ACC112 (cell line): Measurements from ENCODE around the gene MAN2B1.

Source experiments
- H2AFZ ChIP-seq: fragments of 200-600 bp; sonication (generic); one replicate; pipeline ENCODE4 v1.6.0; 2017; ENCODE audit warnings: antibody characterized with exemption, low read length; ENCODE audit not compliant: unreplicated experiment
- H3K27ac ChIP-seq: fragments of 200-600 bp; sonication (generic); 2 replicates; pipeline ENCODE4 v1.5.1; 2014; ENCODE audit warnings: low read depth, mild to moderate bottlenecking, antibody characterized with exemption, low read length, moderate library complexity
- H3K27me3 ChIP-seq: fragments of 200-600 bp; sonication (generic); 2 replicates; pipeline ENCODE4 v1.6.1; 2014; ENCODE audit warnings: mild to moderate bottlenecking, antibody characterized with exemption, low read length, moderate library complexity, mixed read lengths; ENCODE audit not compliant: insufficient read depth
- H3K36me3 ChIP-seq: fragments of 200-600 bp; sonication (generic); 2 replicates; pipeline ENCODE4 v1.6.1; 2016; ENCODE audit warnings: mild to moderate bottlenecking, antibody characterized with exemption, low read length, moderate library complexity, mixed read lengths; ENCODE audit not compliant: insufficient read depth
- H3K4me1 ChIP-seq: fragments of 200-600 bp; sonication (generic); one replicate; pipeline ENCODE4 v1.6.1; 2016; ENCODE audit warnings: low read length, mixed read lengths; ENCODE audit not compliant: insufficient read depth, unreplicated experiment, control insufficient read depth
- H3K4me3 ChIP-seq: fragments of 200-600 bp; sonication (generic); 2 replicates; pipeline ENCODE4 v1.5.1; 2014; ENCODE audit warnings: mild to moderate bottlenecking, low read depth, low read length
- H3K79me2 ChIP-seq: fragments of 200-600 bp; sonication (generic); one replicate; pipeline ENCODE4 v1.6.0; 2016; ENCODE audit warnings: low read length; ENCODE audit not compliant: control insufficient read depth, unreplicated experiment, insufficient read depth

Gene MAN2B1

DNA sequence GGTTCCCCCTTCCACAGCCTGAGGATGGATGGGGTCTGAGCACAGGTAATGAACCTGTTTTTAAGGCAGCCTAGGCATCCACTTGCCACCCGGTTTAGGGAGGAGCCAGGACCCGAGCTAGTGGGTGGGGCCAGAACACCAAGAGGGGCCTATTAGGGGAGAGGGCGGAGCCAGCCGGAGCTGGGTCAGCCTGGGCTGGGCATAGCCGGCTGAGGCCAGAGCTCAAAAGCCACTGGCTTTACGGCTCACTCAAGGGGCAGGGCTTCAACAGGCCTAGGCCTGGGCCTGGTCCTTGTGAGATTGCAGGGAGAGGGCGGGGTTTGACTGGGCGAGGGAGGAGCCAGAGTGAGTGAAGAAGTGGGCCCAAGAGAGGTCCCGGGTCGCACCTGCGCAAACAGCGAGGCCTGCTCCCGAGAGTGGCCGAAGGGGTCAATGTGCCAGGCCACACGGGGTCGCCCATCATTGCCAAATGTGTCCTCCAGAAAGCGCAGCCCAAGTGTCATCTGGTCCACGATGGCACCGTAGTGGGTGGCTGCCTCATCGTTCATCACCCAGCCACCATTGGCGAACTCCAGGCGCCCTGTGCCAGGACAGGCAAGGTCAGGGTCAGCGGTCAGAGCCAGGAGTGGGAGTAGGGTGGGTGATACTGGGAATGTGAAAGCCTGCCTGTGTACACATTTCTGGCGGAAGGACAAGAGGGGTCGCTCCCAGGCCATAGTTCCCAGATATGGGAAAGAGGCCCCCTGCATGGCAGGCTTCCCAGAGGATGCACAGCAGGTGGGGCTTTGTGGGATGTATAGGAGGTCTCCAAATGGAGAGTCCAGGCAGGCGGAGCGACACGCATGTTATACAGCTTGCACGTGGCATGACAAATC is 1.9 kb downstream of the MAN2B1 start:
- Histone ChIP-seq H3K4me1 (peaks cover 17% of the 10 kb centered on the region), H3K27ac (no peak overlapping the region), H2AFZ (no peak overlapping the region), H3K79me2 (peaks cover 14% of the 10 kb centered on the region), H3K36me3 (no peaks in the 10 kb centered on the region), H3K4me3 (no peak overlapping the region), H3K27me3 (no peaks in the 10 kb centered on the region)

DNA sequence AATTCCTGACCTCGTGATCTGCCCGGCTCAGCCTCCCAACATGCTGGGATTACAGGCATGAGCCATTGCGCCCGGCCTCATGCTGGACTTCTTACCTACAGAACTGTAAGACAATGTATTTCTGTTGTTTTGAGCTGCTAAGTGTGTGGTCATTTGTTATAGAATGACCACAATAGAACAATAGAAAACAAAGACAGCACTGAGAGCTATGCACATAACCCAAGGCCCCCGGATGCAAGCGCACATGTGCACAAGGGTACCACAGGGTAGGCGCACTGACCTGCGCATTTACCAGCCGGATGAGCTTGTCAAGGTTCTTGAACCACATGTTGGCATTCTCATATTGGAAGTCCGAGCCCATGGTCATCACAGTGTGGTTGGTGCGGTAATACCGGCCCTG is 5.6 kb downstream of the MAN2B1 start:
- no peak overlapping the region for H3K27ac ChIP-seq
- H3K4me1 ChIP-seq: peaks cover 4% of the 10 kb centered on the region
- H3K36me3 ChIP-seq: peaks cover 2% of the 10 kb centered on the region; the same call in 1 of the 2 replicates
- no peaks in the 10 kb centered on the region for H3K27me3 ChIP-seq
- H3K79me2 ChIP-seq: no peaks in the 10 kb centered on the region
- no peak overlapping the region for H3K4me3 ChIP-seq
- H2AFZ ChIP-seq: no peak overlapping the region

DNA sequence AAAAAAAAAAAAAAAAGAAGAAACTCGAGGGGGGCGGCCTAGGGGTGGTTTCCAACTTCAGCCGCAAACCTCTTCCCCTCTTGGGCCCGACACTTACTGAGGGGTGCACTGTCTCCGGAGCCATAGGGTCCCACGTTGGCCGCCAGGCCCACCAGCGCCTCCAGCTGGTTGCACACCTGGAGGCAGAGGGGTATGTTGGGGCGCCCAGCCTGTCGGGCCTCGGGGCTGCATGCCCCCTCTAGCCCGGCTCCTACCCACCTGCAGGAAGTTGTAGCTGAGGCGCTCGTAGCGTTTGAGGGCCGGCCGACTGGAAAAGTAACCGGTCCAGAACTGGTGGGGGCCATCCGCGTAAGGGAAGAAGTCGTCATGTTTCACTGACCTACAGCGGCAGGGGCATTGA is 8.6 kb downstream of the MAN2B1 start:
- Histone ChIP-seq H3K27ac (no peak overlapping the region), H3K36me3 (peaks cover 2% of the 10 kb centered on the region; the same call in 1 of the 2 replicates), H3K27me3 (no peaks in the 10 kb centered on the region), H3K4me1 (no peaks in the 10 kb centered on the region), H3K79me2 (no peaks in the 10 kb centered on the region), H3K4me3 (no peak overlapping the region), H2AFZ (no peak overlapping the region)

GRCh38 chr19:12656899-12657571 is 9.5 kb downstream of the MAN2B1 start:
- H3K27me3 ChIP-seq: no peaks in the 10 kb centered on the region
- H3K4me3 ChIP-seq: no peak overlapping the region
- no peak overlapping the region for H3K27ac ChIP-seq
- H2AFZ ChIP-seq: no peak overlapping the region
- H3K36me3 ChIP-seq: peaks cover 2% of the 10 kb centered on the region; the same call in 1 of the 2 replicates
- H3K4me1 ChIP-seq: no peaks in the 10 kb centered on the region
- H3K79me2 ChIP-seq: no peaks in the 10 kb centered on the region

GRCh38 chr19:12655546-12655945 is 11.0 kb downstream of the MAN2B1 start:
- H3K36me3 ChIP-seq: peaks cover 2% of the 10 kb centered on the region; the same call in 1 of the 2 replicates
- H2AFZ ChIP-seq: no peak overlapping the region
- no peak overlapping the region for H3K4me3 ChIP-seq
- no peaks in the 10 kb centered on the region for H3K4me1 ChIP-seq
- H3K27ac ChIP-seq: no peak overlapping the region
- H3K27me3 ChIP-seq: no peaks in the 10 kb centered on the region
- H3K79me2 ChIP-seq: no peaks in the 10 kb centered on the region

DNA sequence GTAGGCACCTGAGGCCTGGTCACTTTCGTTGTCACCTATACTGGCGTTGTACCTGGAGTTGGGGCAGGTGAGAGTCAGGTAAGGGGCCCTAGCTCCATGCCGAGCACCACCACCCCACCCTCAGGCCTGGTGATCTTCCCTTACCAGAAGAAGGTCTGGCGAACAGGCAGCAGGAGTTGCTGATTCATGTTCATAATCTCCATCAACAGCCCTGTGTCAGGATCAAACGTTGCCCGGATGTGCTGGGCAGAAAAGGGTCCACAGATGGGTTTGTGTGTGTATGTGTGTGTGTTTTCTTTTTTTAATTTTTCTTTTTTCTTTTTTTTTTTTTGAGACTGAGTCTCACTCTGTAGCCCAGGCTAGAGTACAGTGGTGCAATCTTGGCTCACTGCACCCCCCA is 14.3 kb downstream of the MAN2B1 start:
- Histone ChIP-seq H3K79me2 (no peaks in the 10 kb centered on the region), H2AFZ (no peak overlapping the region), H3K4me3 (no peak overlapping the region), H3K27ac (no peak overlapping the region), H3K36me3 (peaks cover under 1% of the 10 kb centered on the region; the same call in 1 of the 2 replicates), H3K4me1 (no peaks in the 10 kb centered on the region), H3K27me3 (no peaks in the 10 kb centered on the region)

DNA sequence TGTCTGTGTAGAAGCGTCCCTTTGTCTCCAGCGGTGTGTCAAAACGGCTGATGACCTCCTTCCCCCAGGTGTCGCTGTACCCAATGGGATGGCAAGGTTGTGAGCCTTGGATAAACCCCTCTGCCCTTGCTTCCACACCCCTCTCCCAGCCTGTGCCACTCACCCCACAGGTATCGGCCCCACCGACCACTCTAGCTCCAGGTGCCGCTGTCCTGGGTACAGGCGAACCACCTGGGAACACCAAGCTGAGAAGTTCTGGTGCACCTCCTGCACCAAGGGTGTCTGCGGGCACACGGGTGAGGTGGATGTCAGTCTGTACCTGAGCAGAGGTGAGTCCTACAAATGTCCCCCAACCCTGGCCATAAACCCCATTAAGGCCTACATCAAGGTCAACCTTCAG is 16.6 kb downstream of the MAN2B1 start:
- Histone ChIP-seq H3K79me2 (no peaks in the 10 kb centered on the region), H3K4me1 (no peaks in the 10 kb centered on the region), H3K27me3 (no peaks in the 10 kb centered on the region), H3K27ac (no peak overlapping the region), H2AFZ (no peak overlapping the region), H3K4me3 (no peak overlapping the region), H3K36me3 (no peaks in the 10 kb centered on the region)

GRCh38 chr19:12648088-12648487 is 18.5 kb downstream of the MAN2B1 start:
- no peaks in the 10 kb centered on the region for H3K79me2 ChIP-seq
- no peaks in the 10 kb centered on the region for H3K36me3 ChIP-seq
- H2AFZ ChIP-seq: no peak overlapping the region

DNA sequence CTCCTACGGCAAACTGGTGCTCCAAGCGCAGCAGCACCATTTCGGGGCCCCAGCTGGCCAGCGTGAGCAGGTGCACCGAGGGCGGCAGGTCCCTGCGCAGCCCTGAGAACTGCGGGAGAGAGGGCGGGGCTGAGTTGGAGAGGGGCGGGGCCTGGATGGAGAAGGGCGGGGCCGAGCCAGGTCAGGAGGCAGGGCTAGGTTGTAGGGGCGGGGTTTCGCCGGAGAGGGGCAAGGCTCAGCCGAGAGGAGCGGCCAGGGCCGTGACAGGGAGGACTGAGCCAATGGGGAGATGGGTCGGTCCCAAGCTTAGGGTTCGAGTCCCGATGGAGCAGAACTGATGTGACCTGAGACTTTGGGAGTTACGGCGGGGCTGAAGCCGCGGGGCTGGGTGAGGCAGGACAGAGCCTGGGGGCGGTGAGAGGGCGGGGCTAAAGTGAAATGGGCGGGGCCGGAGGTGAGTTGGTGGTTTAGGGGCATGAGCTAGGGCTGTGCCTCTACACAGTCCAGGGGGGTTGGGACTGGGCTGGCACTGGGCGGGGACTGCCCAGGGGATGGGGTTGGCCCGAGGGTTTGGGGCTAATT is 19.0 kb downstream of the MAN2B1 start:
- H3K27ac ChIP-seq: no peak overlapping the region
- no peaks in the 10 kb centered on the region for H3K36me3 ChIP-seq
- no peak overlapping the region for H3K4me3 ChIP-seq
- H3K27me3 ChIP-seq: no peaks in the 10 kb centered on the region
- no peaks in the 10 kb centered on the region for H3K79me2 ChIP-seq
- H2AFZ ChIP-seq: no peak overlapping the region
- H3K4me1 ChIP-seq: no peaks in the 10 kb centered on the region

More at GRCh38 chr19:12648088-12648487, 18.5 kb downstream of the MAN2B1 start:
- Histone ChIP-seq H3K27me3 (no peaks in the 10 kb centered on the region), H3K4me1 (no peaks in the 10 kb centered on the region), H3K27ac (no peak overlapping the region), H3K4me3 (no peak overlapping the region)

- no peaks in the 10 kb centered on the region for H3K4me1 ChIP-seq
- H3K4me3 ChIP-seq: no peak overlapping the region
- no peak overlapping the region for H3K27ac ChIP-seq
- H2AFZ ChIP-seq: no peak overlapping the region
- no peaks in the 10 kb centered on the region for H3K79me2 ChIP-seq
- no peaks in the 10 kb centered on the region for H3K36me3 ChIP-seq
- H3K27me3 ChIP-seq: no peaks in the 10 kb centered on the region
Observed at GRCh38 chr19:12647047-12647446, 19.5 kb downstream of the MAN2B1 start.
